Gastroesophageal sphincter (tissue), 4 donors: ENCODE results near the gene CDC42BPA. TPM values are rescaled to one million over a fixed set of nuclear protein-coding genes. Genes with fewer than 3 reads are reported as not detected.

ENCODE experiments used
- ATAC-seq: fragments of 150-250 bp; one replicate; pipeline ENCODE4 v1.9.1; 2016; ENCODE audit warnings: mild to moderate bottlenecking, moderate library complexity
- H3K27ac ChIP-seq, 4 donors: fragments of 200-600 bp; sonication (generic) in 3 of 4; 1 replicate in 3 of 4; 2 replicates in 1 of 4; pipeline ENCODE4 v1.5.1; 2016 to 2019
- H3K27me3 ChIP-seq: fragments of 200-600 bp; sonication (generic); one replicate; pipeline ENCODE4 v1.5.1; 2019
- H3K36me3 ChIP-seq, 2 donors: fragments of 200-600 bp; sonication (generic); one replicate each; pipeline ENCODE4 v1.5.1; 2019; ENCODE audit warnings: control low read depth in 1 of 2
- H3K4me1 ChIP-seq, 3 donors: fragments of 200-600 bp; sonication (generic); 1 replicate in 2 of 3; 2 replicates in 1 of 3; pipeline ENCODE4 v1.5.1; 2016 to 2019; ENCODE audit warnings: control low read depth in 2 of 3
- H3K4me3 ChIP-seq, 2 donors: fragments of 200-600 bp; sonication (generic); one replicate each; pipeline ENCODE4 v1.5.1; 2019; ENCODE audit warnings: mild to moderate bottlenecking in 1 of 2, moderate library complexity in 1 of 2
- H3K9me3 ChIP-seq, 3 donors: fragments of 200-600 bp; sonication (generic); one replicate each; pipeline ENCODE4 v1.5.1; 2017 to 2019; ENCODE audit warnings: control low read depth in 2 of 3
- CTCF ChIP-seq, 4 experiments: fragments of 200-600 bp in 2 of 4; fragments of 450-650 bp in 2 of 4; sonication (generic) in 1 of 4; IDR thresholded peaks; one replicate each; pipeline ENCODE4 v1.5.1; 2017 to 2019; ENCODE audit warnings: antibody characterized with exemption in 4 of 4, mild to moderate bottlenecking in 2 of 4, moderate library complexity in 2 of 4
- EP300 ChIP-seq: sonication (generic); formaldehyde crosslinking; IDR thresholded peaks from one replicate; pipeline ENCODE4 v1.6.1; 2017; ENCODE audit warnings: antibody characterized with exemption, mild to moderate bottlenecking
- POLR2A ChIP-seq, 2 donors: fragments of 450-650 bp; IDR thresholded peaks; one replicate each; pipeline ENCODE4 v1.6.1; 2017; ENCODE audit warnings: antibody characterized with exemption in 2 of 2, mild to moderate bottlenecking in 2 of 2, moderate library complexity in 1 of 2
- POLR2AphosphoS5 ChIP-seq: sonication (generic); formaldehyde crosslinking; IDR thresholded peaks from one replicate; pipeline ENCODE4 v1.6.1; 2017; ENCODE audit warnings: antibody characterized with exemption
- WGBS, 2 donors: methylation state at CpG; one replicate each; pipeline ENCODE4 v1.1.5; 2018; ENCODE audit warnings: low coverage in 1 of 2; 5-methylcytosine and 5-hydroxymethylcytosine counted together
- total RNA-seq, 4 donors: library from RNA; depleted of rRNA; stranded (reverse); fragments of >200 nt; gene quantifications; one replicate each; pipeline ENCODE4 v1.1.0, GENCODE V29; 2016

Gene CDC42BPA
- total RNA-seq, 4 donors from 2014 or later, result 60.7 to 92.1 (median 74.1) TPM

- 83 to 97% methylated on average over 4 of the region's 4 CpGs for WGBS, 2 donors
- H3K27me3 ChIP-seq, result no peaks in the 10 kb centered on the region
- TF ChIP-seq POLR2AphosphoS5, result no peak
- no peak for TF ChIP-seq CTCF (IDR thresholded peaks at IDR 0.05)
- peaks cover 0 to 22% (median 10%) of the 10 kb centered on the region in 3 donors for H3K4me1 ChIP-seq
- no peaks in the 10 kb centered on the region for H3K36me3 ChIP-seq
- H3K9me3 ChIP-seq, result no peaks in the 10 kb centered on the region
- no peak overlapping the region for H3K4me3 ChIP-seq
- ATAC-seq, result no peak
- H3K27ac ChIP-seq, result no peak overlapping the region
These were observed 21.1 kb downstream of the CDC42BPA start for GRCh38 chr1:227297073-227297793.

GRCh38 chr1:227295609-227296008 is 22.7 kb downstream of the CDC42BPA start:
- TF ChIP-seq CTCF (IDR thresholded peaks at IDR 0.05), result no peak
- no peak for TF ChIP-seq POLR2AphosphoS5
- TF ChIP-seq EP300, result no peak
- TF ChIP-seq POLR2A (IDR thresholded peaks at IDR 0.05), result no peak
- ATAC-seq, result no peak
- Histone ChIP-seq H3K27ac (no peak overlapping the region), H3K4me1 (peaks cover 0 to 22% (median 10%) of the 10 kb centered on the region in 3 donors), H3K9me3 (no peaks in the 10 kb centered on the region), H3K27me3 (no peaks in the 10 kb centered on the region), H3K4me3 (no peak overlapping the region), H3K36me3 (no peaks in the 10 kb centered on the region)
- 58 to 93% methylated on average over 2 of the region's 3 CpGs for WGBS, 2 donors

DNA sequence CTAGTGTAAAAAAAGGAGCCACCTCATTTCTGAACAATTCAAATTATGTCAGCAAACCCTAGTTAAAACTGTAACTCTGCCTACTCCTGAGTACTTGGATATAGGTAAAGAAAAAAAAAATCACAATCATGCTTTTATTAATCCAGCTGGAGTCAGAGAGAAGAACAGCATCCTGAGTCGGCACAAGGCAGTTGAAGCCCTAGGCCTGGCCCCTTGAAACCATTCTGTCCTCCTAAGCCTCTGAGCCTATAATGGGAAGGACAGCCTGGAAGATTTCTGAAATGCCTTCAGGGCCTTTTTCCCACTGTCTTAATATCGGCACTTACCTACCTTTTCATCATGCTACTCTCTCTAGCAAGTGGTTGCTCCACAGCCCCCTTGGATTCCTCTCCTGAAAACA is 32.5 kb downstream of the CDC42BPA start:
- peaks cover 0 to 10% (median 0%) of the 10 kb centered on the region in 3 donors for H3K9me3 ChIP-seq
- 92 to 94% methylated on average over 1 to 2 of the region's 2 CpGs for WGBS, 2 donors
- no peaks in the 10 kb centered on the region for H3K27me3 ChIP-seq
- ATAC-seq, result no peak
- no peak overlapping the region for H3K27ac ChIP-seq
- peaks cover 0 to 10% (median 0%) of the 10 kb centered on the region in 3 donors for H3K4me1 ChIP-seq
- TF ChIP-seq POLR2AphosphoS5 (no peak), CTCF (IDR thresholded peaks at IDR 0.05) (no peak), EP300 (no peak), POLR2A (IDR thresholded peaks at IDR 0.05) (no peak)
- peaks cover 0 to 6% of the 10 kb centered on the region in 2 donors for H3K36me3 ChIP-seq
- H3K4me3 ChIP-seq, result no peak overlapping the region

DNA sequence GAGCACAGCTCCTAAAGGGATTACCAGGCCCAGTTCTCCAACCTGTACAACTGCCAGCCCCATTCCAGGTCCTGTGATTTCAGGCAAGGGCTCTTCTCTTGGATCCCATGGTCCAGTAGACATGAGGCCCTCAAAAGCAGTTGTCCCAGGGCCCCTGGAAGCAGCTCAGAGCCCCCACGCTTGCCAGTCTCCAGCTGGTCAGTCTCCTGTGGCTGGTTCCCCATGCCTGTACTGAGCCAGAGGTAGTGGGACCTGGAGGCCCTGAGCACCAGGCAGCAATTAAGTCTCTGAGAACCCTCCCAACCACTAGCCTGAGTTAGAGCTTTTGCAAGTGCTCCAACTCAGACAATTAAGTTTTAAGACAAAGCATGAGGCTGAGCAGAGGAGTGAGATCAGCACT is 36.9 kb downstream of the CDC42BPA start:
- WGBS, 2 donors, result no CpG with 5 or more reads among the region's 1 CpG

More for the DNA sequence above, 36.9 kb downstream of the CDC42BPA start:
- H3K27ac ChIP-seq, result no peak overlapping the region
- H3K4me1 ChIP-seq, result peaks cover 0 to 10% (median 0%) of the 10 kb centered on the region in 3 donors
- TF ChIP-seq POLR2AphosphoS5 (no peak), POLR2A (IDR thresholded peaks at IDR 0.05) (no peak), EP300 (no peak), CTCF (IDR thresholded peaks at IDR 0.05) (no peak)
- no peak overlapping the region for H3K4me3 ChIP-seq
- peaks cover 0 to 6% of the 10 kb centered on the region in 2 donors for H3K36me3 ChIP-seq
- H3K27me3 ChIP-seq, result no peaks in the 10 kb centered on the region
- no peak for ATAC-seq
- H3K9me3 ChIP-seq, result peaks cover 0 to 8% (median 0%) of the 10 kb centered on the region in 3 donors
